Epithelial cell of esophagus (primary cell): ENCODE data around the gene FKBP3.
"Not testable (repeated sequence)": the region's sequence is repeated elsewhere in the genome, so short reads cannot be mapped to it uniquely, and the experiment has no call there.

Experiments used
- DNase-seq: peaks from one replicate; pipeline ENCODE4 v3.0.0; 2010; ENCODE audit warnings: low read depth
- H3K4me3 ChIP-seq: 2 replicates; pipeline ENCODE4 v1.5.1; 2011; ENCODE audit warnings: mild to moderate bottlenecking, low read length, control low read depth
- TF ChIP-seq, protein P1 (sequence below): IDR thresholded peaks from 2 replicates; pipeline ENCODE4 v1.5.1; 2011; ENCODE audit warnings: low read depth, mild to moderate bottlenecking, low read length, control low read depth, inconsistent platforms; ENCODE audit not compliant: insufficient read depth; ENCODE audit errors: missing control alignments

Gene FKBP3

DNA sequence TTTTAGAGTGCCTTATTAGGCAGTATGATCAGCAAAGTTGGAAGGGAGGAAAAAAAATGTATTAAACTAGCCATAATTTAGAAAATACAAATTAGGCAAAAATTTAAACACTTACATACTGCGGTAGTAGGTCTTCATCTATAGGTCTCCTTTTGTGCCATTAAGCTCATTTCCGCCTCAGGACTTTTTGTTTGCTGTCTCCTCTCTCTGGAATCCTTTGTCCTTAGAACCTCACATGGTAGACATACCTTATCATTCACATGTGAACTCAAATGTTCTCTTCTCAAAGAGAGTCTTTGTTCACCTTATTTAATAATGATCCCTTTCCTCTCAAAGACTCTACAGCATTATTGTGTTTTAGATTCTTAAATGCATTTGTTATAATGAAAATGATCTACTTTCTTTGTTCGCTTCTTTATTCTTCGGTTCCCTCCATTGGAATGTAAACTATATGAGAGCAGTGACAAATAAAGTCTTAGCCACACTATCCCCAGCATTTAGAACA is 16.2 kb upstream of the FKBP3 start:
- no peak overlapping the region for H3K4me3 ChIP-seq
- DNase-seq, result no peak
- TF ChIP-seq, protein P1, sequence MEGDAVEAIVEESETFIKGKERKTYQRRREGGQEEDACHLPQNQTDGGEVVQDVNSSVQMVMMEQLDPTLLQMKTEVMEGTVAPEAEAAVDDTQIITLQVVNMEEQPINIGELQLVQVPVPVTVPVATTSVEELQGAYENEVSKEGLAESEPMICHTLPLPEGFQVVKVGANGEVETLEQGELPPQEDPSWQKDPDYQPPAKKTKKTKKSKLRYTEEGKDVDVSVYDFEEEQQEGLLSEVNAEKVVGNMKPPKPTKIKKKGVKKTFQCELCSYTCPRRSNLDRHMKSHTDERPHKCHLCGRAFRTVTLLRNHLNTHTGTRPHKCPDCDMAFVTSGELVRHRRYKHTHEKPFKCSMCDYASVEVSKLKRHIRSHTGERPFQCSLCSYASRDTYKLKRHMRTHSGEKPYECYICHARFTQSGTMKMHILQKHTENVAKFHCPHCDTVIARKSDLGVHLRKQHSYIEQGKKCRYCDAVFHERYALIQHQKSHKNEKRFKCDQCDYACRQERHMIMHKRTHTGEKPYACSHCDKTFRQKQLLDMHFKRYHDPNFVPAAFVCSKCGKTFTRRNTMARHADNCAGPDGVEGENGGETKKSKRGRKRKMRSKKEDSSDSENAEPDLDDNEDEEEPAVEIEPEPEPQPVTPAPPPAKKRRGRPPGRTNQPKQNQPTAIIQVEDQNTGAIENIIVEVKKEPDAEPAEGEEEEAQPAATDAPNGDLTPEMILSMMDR, result no peak

DNA sequence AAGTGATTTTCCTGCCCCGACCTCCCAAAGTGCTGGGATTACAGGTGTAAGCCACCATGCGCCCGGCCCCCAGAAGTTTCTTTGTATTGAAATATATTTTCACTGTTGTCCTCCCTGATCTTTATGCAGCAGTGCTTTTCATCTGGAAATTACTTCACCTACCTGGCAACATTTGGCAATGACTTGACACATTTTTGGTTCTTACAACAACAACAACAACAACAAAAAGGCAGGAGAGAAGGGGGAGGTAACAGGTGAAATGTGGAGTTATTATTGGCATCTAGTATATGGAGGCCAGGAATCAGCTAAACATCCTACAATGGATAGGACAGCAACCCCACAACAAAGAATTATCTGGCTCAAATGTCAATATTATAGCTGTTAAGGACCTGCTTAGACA is 15.3 kb upstream of the FKBP3 start:
- H3K4me3 ChIP-seq, result no peak overlapping the region
- no peak for DNase-seq
- TF ChIP-seq, protein P1, result no peak

DNA sequence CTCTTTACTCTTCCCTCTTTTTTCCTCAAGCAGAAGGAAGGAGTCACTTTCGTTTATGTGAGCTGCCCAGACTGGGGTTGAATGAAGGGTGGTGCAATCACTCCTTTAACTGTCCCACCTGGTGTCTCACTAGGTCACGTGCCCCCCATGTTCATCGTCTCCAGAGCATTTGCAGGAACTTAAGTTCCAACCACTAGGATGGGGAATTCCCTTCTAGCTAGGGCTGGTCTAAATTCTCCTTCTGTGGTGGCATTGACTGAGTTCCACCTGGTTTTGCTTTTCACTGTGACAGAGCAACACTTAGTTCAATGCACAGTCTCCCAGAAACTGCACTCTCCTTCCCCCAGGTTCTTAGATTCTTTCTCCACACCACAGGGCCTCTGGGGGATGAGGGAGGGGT is 10.9 kb upstream of the FKBP3 start:
- TF ChIP-seq, protein P1, result no peak
- no peak for DNase-seq
- no peak overlapping the region for H3K4me3 ChIP-seq

DNA sequence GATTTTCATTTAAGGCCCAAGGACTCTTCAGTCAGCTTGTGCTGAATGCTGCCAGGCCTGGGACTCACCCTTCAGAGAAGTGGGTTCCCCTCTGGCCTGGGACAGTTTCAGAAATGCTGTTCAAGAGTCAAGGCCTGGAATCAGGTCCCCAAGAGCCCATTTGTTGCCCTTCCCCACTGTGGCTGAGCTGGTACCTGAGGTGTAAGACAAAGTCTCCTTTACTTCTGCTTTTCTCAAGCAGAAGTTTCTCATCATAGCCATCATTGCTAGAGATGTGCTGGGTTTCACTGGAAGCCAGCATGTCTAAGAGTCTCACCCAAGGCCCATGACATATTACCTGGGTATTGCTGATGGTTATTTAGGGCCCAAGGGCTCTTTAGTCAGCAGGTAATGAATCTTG is 10.4 kb upstream of the FKBP3 start:
- TF ChIP-seq, protein P1, result no peak
- no peak overlapping the region for H3K4me3 ChIP-seq
- DNase-seq, result no peak

DNA sequence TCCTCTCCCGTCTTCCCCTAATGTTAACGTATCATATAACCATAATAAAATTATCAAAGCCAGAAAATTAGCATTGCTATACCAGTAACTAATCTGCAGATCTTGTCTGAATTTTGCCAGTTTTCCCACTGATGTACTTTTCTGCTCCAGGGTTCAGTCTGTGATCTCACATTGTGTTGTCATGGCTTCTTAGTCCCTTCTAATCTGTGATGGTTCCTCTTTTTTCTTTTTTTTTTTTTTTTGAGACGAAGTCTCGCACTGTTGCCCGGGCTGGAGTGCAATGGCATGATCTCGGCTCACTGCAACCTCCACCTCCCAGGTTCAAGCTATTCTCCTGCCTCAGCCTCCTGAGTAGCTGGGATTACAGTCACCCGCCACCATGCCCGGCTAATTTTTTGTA is 7.8 kb upstream of the FKBP3 start:
- not testable (repeated sequence) for H3K4me3 ChIP-seq, DNase-seq

DNA sequence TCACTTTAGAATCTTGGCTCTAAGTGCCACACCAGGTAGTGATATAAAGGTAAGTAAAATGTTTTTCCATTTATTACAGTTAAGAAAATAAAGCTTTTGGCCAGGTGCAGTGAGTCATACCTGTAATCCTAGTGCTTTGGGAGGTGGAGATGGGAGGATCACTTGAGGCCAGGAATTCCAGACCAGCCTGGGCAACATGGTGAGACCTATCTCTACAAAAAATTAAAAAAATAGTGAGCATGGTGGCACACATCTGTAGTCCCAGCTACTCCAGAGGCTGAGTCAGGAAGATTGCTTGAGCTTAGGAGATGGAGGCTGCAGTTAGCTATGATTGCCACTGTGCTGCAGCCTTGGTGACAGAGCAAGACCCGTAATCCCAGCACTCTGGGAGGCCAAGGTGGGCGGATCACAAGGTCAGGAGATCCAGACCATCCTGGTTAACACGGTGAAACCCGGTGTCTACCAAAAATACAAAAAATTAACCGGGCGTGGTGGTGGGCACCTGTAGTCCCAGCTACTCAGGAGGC is 6.4 kb upstream of the FKBP3 start:
- DNase-seq, result peak; percentile 52
- TF ChIP-seq, protein P1, result peak; percentile 11
- H3K4me3 ChIP-seq, result no peak overlapping the region

DNA sequence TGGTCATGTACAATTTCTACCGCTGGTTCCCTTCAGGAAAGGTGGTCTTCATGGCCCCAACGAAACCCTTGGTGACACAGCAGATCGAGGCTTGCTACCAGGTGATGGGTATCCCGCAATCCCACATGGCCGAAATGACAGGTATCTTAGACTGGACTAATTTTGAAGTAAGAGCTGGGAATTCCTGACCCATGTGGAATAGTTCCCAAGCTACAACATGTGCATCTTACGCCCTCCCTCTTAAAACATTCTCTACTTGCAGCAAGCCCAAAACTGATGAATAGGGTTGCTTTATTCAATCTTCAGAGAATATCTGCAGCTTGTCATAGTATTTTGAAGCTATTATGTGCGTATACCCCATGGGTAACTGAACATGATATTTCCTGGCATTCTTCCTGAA is 2.1 kb upstream of the FKBP3 start:
- no peak for DNase-seq
- H3K4me3 ChIP-seq, result peak overlapping the region; percentile 86
- TF ChIP-seq, protein P1, result no peak
